Tibial artery (tissue), 4 donors: ENCODE results near the gene HOXD8.
A peak's percentile ranks its signal among the peaks of the same experiment; 100 is the strongest.

ENCODE experiments used
- DNase-seq, 2 donors: peaks; one replicate each; pipeline ENCODE4 v3.0.0-alpha.2; 2019
- H3K27ac ChIP-seq, 2 donors: fragments of 200-600 bp; sonication (generic) in 1 of 2; 1 replicate in 1 of 2; 2 replicates in 1 of 2; pipeline ENCODE4 v1.5.1; 2018 to 2019; ENCODE audit warnings: mild to moderate bottlenecking in 1 of 2
- H3K27me3 ChIP-seq, 2 donors: fragments of 200-600 bp; sonication (generic) in 1 of 2; one replicate each; pipeline versions ENCODE4 v1.5.1 to v1.6.0; 2016 to 2019
- H3K36me3 ChIP-seq, 3 donors: fragments of 200-600 bp; sonication (generic) in 2 of 3; one replicate each; pipeline ENCODE4 v1.5.1; 2016 to 2019; ENCODE audit warnings: mild to moderate bottlenecking in 2 of 3
- H3K4me1 ChIP-seq, 4 donors: fragments of 200-600 bp; sonication (generic) in 2 of 4; 1 replicate in 3 of 4; 2 replicates in 1 of 4; pipeline ENCODE4 v1.5.1; 2016 to 2019
- H3K4me3 ChIP-seq, 2 donors: fragments of 200-600 bp; sonication (generic) in 1 of 2; 1 replicate in 1 of 2; 2 replicates in 1 of 2; pipeline ENCODE4 v1.5.1; 2018 to 2019; ENCODE audit warnings: mild to moderate bottlenecking in 2 of 2
- H3K9me3 ChIP-seq, 3 donors: fragments of 200-600 bp; sonication (generic) in 1 of 3; one replicate each; pipeline ENCODE4 v1.5.1; 2016 to 2019
- intact Hi-C: fragments of 100-400 bp; cut with DNase I; formaldehyde crosslinking; loops from one replicate; pipeline ENCODE4 v1.15.0; 2023; ENCODE audit warnings: low total_unique reads
- TF ChIP-seq, protein P1 (sequence below), 2 experiments: fragments of 200-600 bp in 1 of 2; fragments of 450-650 bp in 1 of 2; IDR thresholded peaks; one replicate each; pipeline ENCODE4 v1.5.1; 2017 to 2019; ENCODE audit warnings: antibody characterized with exemption in 2 of 2, mild to moderate bottlenecking in 1 of 2, moderate library complexity in 1 of 2

The HOXD8 gene

DNA sequence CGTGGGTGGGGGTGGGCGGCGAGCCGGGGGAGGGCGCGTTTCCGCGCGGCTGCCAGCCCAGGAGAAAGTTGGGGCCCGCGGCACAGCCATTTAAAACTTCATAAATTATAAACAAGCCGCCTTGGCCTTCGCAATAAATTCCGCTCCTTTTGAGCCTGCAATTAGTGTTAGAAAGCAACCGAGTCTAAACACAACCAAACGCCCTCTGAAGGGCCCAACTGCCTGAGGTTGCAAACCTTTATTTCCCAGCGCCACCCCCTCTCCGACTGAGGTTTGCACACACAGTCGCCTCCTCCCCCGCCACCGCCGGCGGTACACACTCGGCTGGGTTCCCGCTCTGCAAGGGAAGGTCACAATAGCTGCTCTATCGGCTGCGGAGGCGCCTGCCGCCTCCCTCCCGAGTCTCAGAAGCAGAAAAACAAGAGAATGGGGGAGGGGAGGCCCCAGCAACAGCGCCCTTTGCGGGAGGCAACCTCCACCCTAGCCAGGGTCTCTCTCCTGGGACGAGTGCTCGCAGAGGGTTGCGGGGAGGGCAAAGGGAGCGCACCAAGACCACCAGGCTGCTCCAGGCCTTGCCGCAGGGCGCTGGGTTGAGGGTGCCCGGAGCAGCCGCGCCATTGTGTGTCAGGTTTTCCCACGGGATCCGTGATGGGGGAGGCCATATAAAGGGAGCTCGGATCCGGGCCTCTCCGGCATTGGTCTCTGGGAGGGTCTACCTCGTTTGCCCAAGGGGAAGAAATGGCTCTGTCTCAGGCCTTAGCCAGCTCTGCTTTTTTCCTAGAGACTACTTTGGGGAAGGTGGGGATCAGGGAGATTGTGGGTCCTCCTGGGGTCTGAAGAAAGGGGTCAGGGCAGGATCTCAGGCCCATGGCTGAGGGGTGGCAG lies 45.6 kb downstream of the HOXD8 start:
- no peak for DNase-seq
- Histone ChIP-seq H3K36me3 (no peaks in the 10 kb centered on the region), H3K4me1 (peaks cover 0 to 19% (median 13%) of the 10 kb centered on the region in 4 donors), H3K27me3 (peaks cover 0 to 84% of the 10 kb centered on the region in 2 donors), H3K9me3 (no peaks in the 10 kb centered on the region), H3K4me3 (no peak overlapping the region), H3K27ac (no peak overlapping the region)
- intact Hi-C loops = no loop called here
- TF ChIP-seq, protein P1, sequence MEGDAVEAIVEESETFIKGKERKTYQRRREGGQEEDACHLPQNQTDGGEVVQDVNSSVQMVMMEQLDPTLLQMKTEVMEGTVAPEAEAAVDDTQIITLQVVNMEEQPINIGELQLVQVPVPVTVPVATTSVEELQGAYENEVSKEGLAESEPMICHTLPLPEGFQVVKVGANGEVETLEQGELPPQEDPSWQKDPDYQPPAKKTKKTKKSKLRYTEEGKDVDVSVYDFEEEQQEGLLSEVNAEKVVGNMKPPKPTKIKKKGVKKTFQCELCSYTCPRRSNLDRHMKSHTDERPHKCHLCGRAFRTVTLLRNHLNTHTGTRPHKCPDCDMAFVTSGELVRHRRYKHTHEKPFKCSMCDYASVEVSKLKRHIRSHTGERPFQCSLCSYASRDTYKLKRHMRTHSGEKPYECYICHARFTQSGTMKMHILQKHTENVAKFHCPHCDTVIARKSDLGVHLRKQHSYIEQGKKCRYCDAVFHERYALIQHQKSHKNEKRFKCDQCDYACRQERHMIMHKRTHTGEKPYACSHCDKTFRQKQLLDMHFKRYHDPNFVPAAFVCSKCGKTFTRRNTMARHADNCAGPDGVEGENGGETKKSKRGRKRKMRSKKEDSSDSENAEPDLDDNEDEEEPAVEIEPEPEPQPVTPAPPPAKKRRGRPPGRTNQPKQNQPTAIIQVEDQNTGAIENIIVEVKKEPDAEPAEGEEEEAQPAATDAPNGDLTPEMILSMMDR (IDR thresholded peaks at IDR 0.05) = no peak

- Histone ChIP-seq H3K36me3 (no peaks in the 10 kb centered on the region), H3K9me3 (no peaks in the 10 kb centered on the region), H3K4me1 (peaks cover 0 to 19% (median 13%) of the 10 kb centered on the region in 4 donors), H3K27ac (no peak overlapping the region), H3K4me3 (no peak overlapping the region), H3K27me3 (peaks cover 0 to 85% of the 10 kb centered on the region in 2 donors)
- intact Hi-C loops = no loop called here
- no peak for DNase-seq
- TF ChIP-seq, protein P1 (IDR thresholded peaks at IDR 0.05) = no peak
Measured at GRCh38 chr2:176175709-176176607, 46.5 kb downstream of the HOXD8 start.

DNA sequence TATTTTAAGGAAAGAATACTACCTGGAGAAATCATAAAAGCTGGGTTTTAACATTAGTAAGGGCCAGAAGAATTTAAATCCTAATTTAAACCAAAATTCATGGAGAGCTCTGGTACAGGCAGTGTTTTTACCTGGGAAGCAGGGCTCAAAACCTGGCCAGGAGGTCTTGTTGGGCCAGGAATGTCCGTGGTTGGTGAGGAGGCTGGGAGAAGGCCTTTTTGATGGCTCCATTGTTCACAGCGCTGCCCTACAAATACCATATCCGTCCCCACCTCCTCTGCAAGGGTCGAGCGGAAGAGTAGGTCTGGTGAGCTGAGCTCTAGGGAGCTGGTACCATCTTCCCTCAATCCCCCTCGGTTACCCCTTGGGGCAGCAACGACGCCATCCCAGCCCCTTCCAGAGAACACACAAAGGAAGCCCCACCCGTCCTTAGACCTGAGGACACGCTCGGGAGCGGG lies 48.1 kb downstream of the HOXD8 start:
- Histone ChIP-seq H3K36me3 (no peaks in the 10 kb centered on the region), H3K9me3 (no peaks in the 10 kb centered on the region), H3K27me3 (peaks cover 0 to 69% of the 10 kb centered on the region in 2 donors), H3K4me3 (peak overlapping the region; percentile 20 to 39), H3K4me1 (peaks cover 0 to 13% (median 8%) of the 10 kb centered on the region in 4 donors), H3K27ac (no peak overlapping the region)
- TF ChIP-seq, protein P1 (IDR thresholded peaks at IDR 0.05) = no peak
- no peak for DNase-seq
- intact Hi-C loops = no loop called here

DNA sequence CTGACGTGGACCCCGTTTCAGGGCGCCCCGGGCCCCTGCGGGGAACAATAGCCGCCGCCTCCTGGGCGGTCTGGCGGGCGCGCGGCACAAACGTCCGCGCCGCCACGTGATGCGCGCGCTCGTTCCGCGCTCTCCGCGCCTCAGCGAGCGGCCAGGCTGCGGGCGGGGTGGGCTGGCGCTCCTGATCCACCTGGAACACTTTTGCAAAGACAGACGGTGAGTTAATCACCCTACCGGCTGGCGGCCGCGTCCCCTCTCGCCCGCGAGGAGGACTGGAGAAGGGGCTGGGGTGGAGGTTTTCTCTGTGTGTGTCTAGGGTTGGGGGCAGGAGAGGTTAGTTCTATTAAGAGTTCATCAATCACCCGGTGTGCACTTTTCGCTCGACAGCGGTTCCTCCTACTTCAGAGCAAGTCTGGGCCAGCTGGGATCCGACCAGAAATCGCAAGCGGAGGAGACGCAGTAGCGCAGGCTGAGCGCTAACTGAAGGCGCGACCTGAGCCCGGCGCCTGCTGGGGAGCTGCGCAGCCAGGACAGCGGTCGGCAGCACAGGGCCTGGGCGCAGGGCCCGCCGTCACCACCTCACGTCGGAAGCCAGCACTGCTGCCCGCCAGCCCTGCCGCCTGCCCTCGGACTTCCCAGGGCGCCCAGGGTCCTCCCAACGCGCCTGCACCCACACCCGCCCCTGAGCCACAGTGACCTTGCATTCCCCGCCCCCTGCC lies 48.7 kb downstream of the HOXD8 start:
- H3K36me3 ChIP-seq = no peaks in the 10 kb centered on the region
- TF ChIP-seq, protein P1 (IDR thresholded peaks at IDR 0.05) = no peak
- intact Hi-C loops = no loop called here
- H3K4me3 ChIP-seq = peak overlapping the region; percentile 20 to 39
- DNase-seq = no peak
- H3K9me3 ChIP-seq = no peaks in the 10 kb centered on the region
- H3K27ac ChIP-seq = no peak overlapping the region
- H3K27me3 ChIP-seq = peaks cover 0 to 64% of the 10 kb centered on the region in 2 donors
- peaks cover 0 to 13% (median 8%) of the 10 kb centered on the region in 4 donors for H3K4me1 ChIP-seq

- TF ChIP-seq, protein P1 (IDR thresholded peaks at IDR 0.05) = no peak
- no peak overlapping the region for H3K27ac ChIP-seq
- H3K9me3 ChIP-seq = no peaks in the 10 kb centered on the region
- peak overlapping the region in 1 of 2 donors; percentile 39 for H3K4me3 ChIP-seq
- peaks cover 0 to 62% of the 10 kb centered on the region in 2 donors for H3K27me3 ChIP-seq
- H3K36me3 ChIP-seq = no peaks in the 10 kb centered on the region
- DNase-seq = no peak
- H3K4me1 ChIP-seq = peaks cover 0 to 13% (median 8%) of the 10 kb centered on the region in 4 donors
- intact Hi-C loops = no loop called here
Measured at GRCh38 chr2:176178757-176179295, 49.3 kb downstream of the HOXD8 start.
